ENCODE measurements around the gene EEF2. TPM values are rescaled to one million over a fixed set of nuclear protein-coding genes. Genes with fewer than 3 reads are reported as not detected.

Gene EEF2
- total RNA-seq, 2 experiments from 2014 or later = 2,756 to 2,866 TPM

- CTCF ChIA-PET = no interaction called here
- Mint-ChIP-seq H3K27me3 (no peaks in the 10 kb centered on the region), H3K9me3 (no peaks in the 10 kb centered on the region), H3K4me1 (ENCODE audit: low read depth) (peaks cover 5% of the 10 kb centered on the region), H3K27ac (no peak overlapping the region), H3K36me3 (ENCODE audit: low read depth) (peaks cover 69% of the 10 kb centered on the region), H3K4me3 (no peak overlapping the region)
- H3K9me3 ChIP-seq (ENCODE audit: control insufficient read depth in 1 of 2, insufficient read depth in 1 of 2, low read length in 2 of 2) = peaks cover 0 to 13% of the 10 kb centered on the region in 2 experiments
- POLR2A ChIA-PET = interaction anchor here (0.6 to 2.4 kb wide), 4 partner anchors 7 to 813 kb away, joined by 3 to 9 read pairs (median 3); partner anchors contain the start of gene EEF2
- H3K27me3 ChIP-seq (ENCODE audit: control insufficient read depth in 1 of 2, insufficient read depth in 2 of 2, low read length in 2 of 2) = peaks cover 0 to 3% of the 10 kb centered on the region in 2 experiments
- H3K4me1 ChIP-seq (ENCODE audit: insufficient read depth, low read length) = peaks cover 27% of the 10 kb centered on the region
- no peak overlapping the region for H3K4me3 ChIP-seq (ENCODE audit: low read length)
- ATAC-seq (ENCODE audit: poor library complexity) = no peak
- intact Hi-C loops (cut with DNase I, micrococcal nuclease) = no loop called here
- peak in 3 of 14 experiments; percentile 17 to 53 (median 25) for DNase-seq
- no peak overlapping the region for H3K27ac ChIP-seq (ENCODE audit: low read depth in 1 of 2, low read length in 2 of 2)
- peaks cover 72% of the 10 kb centered on the region for H3K36me3 ChIP-seq (ENCODE audit: insufficient read depth, low read length)
- no peak for TF ChIP-seq CTCF (IDR thresholded peaks at IDR 0.05)
These were observed 7.8 kb downstream of the EEF2 start for GRCh38 chr19:3977242-3978143.

- H3K4me3 Mint-ChIP-seq = peak overlapping the region; percentile 60
- no peak for ATAC-seq (ENCODE audit: poor library complexity)
- CTCF ChIA-PET = no interaction called here
- Histone ChIP-seq H3K27me3 (ENCODE audit: control insufficient read depth in 1 of 2, insufficient read depth in 2 of 2, low read length in 2 of 2) (peaks cover 0 to 3% of the 10 kb centered on the region in 2 experiments), H3K9me3 (ENCODE audit: control insufficient read depth in 1 of 2, insufficient read depth in 1 of 2, low read length in 2 of 2) (peaks cover 0 to 13% of the 10 kb centered on the region in 2 experiments), H3K36me3 (ENCODE audit: insufficient read depth, low read length) (peaks cover 64% of the 10 kb centered on the region), H3K27ac (ENCODE audit: low read depth in 1 of 2, low read length in 2 of 2) (no peak overlapping the region), H3K4me3 (ENCODE audit: low read length) (no peak overlapping the region), H3K4me1 (ENCODE audit: insufficient read depth, low read length) (peaks cover 25% of the 10 kb centered on the region)
- H3K36me3 Mint-ChIP-seq (ENCODE audit: low read depth) = peaks cover 61% of the 10 kb centered on the region
- peak in 2 of 14 experiments; percentile 6 to 17 for DNase-seq
- peaks cover 5% of the 10 kb centered on the region for H3K4me1 Mint-ChIP-seq (ENCODE audit: low read depth)
- H3K9me3 Mint-ChIP-seq = no peaks in the 10 kb centered on the region
- H3K27ac Mint-ChIP-seq = peak overlapping the region; percentile 49
- intact Hi-C loops (cut with DNase I, micrococcal nuclease) = no loop called here
- TF ChIP-seq CTCF (IDR thresholded peaks at IDR 0.05) = no peak
- POLR2A ChIA-PET = interaction anchor here (0.6 to 2.4 kb wide), 4 partner anchors 8 to 814 kb away, joined by 3 to 9 read pairs (median 3); partner anchors contain the start of gene EEF2
- H3K27me3 Mint-ChIP-seq = no peaks in the 10 kb centered on the region
These were observed 8.6 kb downstream of the EEF2 start for GRCh38 chr19:3976495-3977241.

GRCh38 chr19:3975637-3976087 is 9.6 kb downstream of the EEF2 start:
- ChIA-PET POLR2A (interaction anchor here (0.7 to 2.4 kb wide), 4 partner anchors 8 to 14 kb away, joined by 3 to 9 read pairs (median 6); partner anchors contain the start of gene EEF2), CTCF (interaction anchor here (0.8 kb wide), 1 partner anchor 12 kb away, joined by 3 read pairs; no protein-coding TSS in a partner anchor)
- H3K9me3 Mint-ChIP-seq = no peaks in the 10 kb centered on the region
- H3K4me3 Mint-ChIP-seq = peak overlapping the region; percentile 60
- DNase-seq (no peak), ATAC-seq (ENCODE audit: poor library complexity) (no peak)
- H3K27ac Mint-ChIP-seq = peak overlapping the region; percentile 49
- Histone ChIP-seq H3K4me3 (ENCODE audit: low read length) (no peak overlapping the region), H3K4me1 (ENCODE audit: insufficient read depth, low read length) (peaks cover 24% of the 10 kb centered on the region), H3K27me3 (ENCODE audit: control insufficient read depth in 1 of 2, insufficient read depth in 2 of 2, low read length in 2 of 2) (peaks cover 0 to 3% of the 10 kb centered on the region in 2 experiments), H3K27ac (ENCODE audit: low read depth in 1 of 2, low read length in 2 of 2) (no peak overlapping the region), H3K36me3 (ENCODE audit: insufficient read depth, low read length) (peaks cover 54% of the 10 kb centered on the region), H3K9me3 (ENCODE audit: control insufficient read depth in 1 of 2, insufficient read depth in 1 of 2, low read length in 2 of 2) (peaks cover 0 to 10% of the 10 kb centered on the region in 2 experiments)
- no peak for TF ChIP-seq CTCF (IDR thresholded peaks at IDR 0.05)
- H3K4me1 Mint-ChIP-seq (ENCODE audit: low read depth) = peaks cover 11% of the 10 kb centered on the region
- no peaks in the 10 kb centered on the region for H3K27me3 Mint-ChIP-seq
- intact Hi-C loops (cut with DNase I, micrococcal nuclease) = no loop called here
- H3K36me3 Mint-ChIP-seq (ENCODE audit: low read depth) = peaks cover 56% of the 10 kb centered on the region

Measured in CD4-positive, alpha-beta T cell (primary cell).